LNCAP (cell line): ENCODE results near the gene UBE2O.

Experiments
- TF ChIP-seq, protein P1 (sequence below): fragments of 450-650 bp; IDR thresholded peaks from 2 replicates; pipeline ENCODE4 v1.5.1; 2017; ENCODE audit warnings: mild to moderate bottlenecking

The UBE2O gene

DNA sequence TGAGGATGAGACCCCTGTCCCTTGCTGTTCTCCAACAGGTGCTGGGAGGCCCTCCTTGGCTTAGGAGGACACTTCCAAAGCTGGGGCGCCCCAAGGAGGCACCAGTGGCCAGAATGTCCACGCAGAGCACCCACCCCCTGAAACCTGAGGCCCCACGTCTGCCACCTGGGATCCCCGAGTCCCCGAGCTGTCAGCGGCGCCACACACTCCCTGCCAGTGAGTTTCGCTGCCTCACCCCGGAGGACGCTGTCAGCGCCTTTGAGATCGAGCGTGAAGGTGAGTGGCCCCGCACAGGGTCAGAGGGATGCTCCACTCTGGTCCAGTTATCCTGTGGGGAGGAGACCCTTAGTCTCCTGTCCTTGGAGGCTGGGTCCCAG lies 15.7 kb upstream of the UBE2O start:
- TF ChIP-seq, protein P1, sequence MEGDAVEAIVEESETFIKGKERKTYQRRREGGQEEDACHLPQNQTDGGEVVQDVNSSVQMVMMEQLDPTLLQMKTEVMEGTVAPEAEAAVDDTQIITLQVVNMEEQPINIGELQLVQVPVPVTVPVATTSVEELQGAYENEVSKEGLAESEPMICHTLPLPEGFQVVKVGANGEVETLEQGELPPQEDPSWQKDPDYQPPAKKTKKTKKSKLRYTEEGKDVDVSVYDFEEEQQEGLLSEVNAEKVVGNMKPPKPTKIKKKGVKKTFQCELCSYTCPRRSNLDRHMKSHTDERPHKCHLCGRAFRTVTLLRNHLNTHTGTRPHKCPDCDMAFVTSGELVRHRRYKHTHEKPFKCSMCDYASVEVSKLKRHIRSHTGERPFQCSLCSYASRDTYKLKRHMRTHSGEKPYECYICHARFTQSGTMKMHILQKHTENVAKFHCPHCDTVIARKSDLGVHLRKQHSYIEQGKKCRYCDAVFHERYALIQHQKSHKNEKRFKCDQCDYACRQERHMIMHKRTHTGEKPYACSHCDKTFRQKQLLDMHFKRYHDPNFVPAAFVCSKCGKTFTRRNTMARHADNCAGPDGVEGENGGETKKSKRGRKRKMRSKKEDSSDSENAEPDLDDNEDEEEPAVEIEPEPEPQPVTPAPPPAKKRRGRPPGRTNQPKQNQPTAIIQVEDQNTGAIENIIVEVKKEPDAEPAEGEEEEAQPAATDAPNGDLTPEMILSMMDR = no peak

DNA sequence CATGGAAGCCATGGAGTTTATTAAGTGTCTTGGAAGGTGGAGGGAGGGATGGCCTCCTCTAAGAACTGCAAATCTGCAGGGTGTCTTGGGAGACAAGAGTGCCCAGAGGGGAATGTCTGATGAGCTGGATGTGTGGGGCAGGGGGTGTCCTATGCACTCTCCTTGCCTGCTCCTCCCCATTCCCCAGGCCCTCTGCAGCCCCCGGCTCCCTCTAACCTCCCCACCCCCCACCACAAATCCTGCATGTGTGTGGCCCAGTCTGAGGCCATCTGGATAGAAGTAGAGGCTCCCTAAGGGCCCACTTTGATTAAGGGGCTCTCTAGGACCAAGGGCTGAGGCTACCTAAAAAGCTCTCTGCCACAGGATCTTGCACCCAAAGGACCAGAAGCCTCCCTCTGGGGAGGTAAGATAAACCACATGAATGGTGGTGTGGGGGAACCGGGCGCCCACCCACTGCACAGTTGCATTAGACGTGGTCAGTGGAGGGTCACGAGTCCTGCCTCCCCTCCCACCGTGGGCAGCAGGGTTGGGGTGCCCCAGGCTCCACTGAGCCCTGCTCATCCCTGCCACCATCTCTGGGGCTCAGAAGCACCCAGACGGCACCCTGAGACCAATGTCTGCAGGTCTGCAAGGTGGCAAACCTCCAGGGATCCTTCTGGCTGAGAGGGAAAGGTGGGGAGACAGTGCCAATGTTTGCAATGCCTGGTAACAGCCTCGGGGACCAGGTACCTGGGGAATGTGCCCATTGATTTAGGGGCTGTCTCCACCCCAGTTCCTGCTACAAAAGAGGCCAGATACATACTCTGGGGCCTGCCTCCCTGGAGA lies 15.1 kb upstream of the UBE2O start:
- TF ChIP-seq, protein P1 = no peak

DNA sequence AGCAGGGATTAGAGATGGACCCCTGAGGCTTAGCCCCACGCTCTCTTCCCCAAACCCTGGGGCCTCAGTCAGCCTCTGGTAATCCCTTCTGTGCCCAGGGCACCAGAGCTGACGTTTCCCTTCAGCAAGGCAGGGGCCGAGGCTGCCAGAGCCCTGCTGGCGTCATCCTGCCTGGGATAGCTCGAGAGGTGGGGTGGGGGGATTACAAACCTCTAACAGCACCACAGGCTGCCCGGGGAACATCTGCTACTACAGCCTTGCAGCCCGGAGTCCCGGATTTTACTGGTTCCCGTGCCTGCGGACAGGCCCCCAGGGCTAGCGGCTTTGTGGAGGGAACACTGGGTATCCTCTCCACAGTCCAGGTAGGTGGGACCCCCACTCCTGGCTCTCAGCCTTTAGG lies 14.4 kb upstream of the UBE2O start, which contains the start of gene AANAT:
Gene AANAT, plus strand, starts transcription at position 238 of the 400 bp plus-strand sequence. CDS start 1,144 bp downstream, outside the sequence.
- TF ChIP-seq, protein P1 = no peak

DNA sequence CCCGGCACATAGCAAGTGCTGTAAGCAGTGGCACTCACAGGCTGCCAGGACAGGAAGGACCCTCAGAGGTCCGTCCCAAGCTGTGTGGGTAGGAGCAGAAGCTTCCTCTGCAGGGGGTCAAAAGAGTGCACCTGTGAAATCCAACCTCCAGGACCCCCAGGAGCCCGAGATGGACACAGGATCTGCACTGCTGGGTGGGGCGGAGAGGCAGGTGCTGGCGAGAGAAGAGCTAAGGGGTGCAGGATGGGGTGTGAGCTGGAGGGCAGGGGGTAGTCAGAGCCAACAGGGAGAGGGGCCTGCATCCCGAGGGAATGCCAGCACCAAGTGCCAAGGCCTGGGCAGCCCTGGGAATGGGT lies 13.8 kb upstream of the UBE2O start:
- TF ChIP-seq, protein P1 = no peak

DNA sequence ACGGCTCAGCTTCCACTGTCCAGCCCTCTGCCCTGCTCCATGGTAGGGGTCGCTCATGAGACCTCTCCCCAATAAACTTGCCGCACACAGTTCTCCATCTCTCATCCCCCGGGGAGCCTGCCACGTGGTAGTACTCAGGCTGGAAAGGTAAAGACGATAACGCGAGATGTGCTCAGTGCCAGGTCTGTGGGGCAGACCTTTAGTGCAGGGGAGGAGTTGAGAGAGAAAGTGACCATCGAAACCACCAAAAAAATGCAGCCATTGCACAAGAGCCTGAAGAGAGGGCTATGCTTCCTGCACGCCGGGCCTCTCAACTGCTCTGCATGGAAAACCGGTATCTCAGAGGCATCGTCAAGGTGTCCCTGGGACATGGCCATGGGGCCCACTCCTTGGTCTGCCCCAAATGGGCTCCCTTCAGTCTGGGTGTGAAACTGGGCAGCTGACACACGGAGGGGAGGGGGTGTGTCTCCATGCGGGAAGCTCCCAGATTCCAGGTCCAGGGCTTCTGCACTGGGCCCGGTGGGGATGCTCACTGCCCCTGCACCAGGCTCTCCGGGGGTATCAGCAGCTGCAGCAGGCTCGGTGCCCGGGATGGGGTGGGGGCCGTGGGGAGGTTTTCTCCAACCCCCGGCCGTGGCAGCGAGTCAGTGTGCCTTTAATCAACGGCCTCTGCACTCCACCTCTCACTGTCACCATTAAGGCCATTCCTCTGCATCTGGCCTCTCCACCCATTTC lies 9.8 kb upstream of the UBE2O start:
- TF ChIP-seq, protein P1 = no peak

DNA sequence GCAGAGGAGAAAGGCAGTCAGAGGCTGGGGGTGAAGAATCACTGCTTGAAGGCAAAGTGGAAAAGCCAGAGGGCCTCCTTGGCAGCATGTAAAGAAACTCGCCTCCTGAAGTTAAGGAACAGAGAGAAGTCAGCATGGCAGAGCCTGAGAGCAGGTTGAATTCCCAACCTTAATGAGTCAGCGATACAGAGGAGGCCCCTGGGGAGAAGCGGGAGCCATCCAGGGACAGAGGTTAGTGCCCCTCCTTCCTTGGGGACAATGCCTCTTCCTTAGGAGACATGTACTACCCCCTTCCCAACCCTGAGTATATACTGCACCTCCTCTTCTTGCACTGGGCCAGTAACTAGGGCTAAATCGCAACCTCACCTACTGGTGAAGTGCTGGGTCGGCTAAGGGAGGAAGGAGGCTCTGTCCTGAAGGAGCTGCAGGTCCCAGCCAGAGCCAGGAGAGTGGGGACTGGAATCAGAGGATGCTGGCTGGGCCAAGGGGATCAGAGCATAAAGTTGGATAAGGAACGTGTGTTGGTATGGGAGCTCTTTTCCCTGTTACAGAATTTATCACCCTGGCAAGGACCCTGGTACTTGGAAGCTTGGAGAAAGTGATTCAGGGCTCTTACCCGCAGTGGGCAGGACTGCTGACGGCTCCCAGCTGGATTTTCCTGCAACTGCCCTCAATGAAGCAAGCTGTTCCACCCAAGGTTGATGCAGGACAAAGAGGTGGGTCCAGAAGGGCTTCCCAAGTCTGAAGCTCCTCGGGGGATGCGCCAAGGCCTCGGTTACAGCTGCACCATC lies 9.0 kb upstream of the UBE2O start:
- TF ChIP-seq, protein P1 = no peak

DNA sequence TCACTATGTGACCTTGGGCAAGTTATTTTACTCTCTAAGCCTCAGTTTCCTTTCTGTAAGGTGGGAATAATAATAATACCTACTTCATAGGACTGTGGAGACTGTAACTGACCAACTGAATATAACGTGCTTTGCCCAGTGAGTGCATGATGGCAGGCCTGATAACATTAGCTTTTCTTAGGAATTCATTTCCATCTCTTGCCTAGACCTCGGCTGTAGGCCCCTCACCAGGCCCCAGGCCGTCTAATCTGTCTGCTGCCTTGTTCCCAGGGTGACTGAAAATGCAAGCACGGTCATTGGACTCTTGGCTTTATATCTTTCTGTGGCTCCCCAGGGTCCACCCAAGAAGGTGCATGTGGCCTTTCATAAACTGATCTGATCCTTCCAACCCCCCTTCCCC lies 6.7 kb upstream of the UBE2O start:
- TF ChIP-seq, protein P1 = no peak
